ENCODE results near the gene NR3C1. TPM values are rescaled to one million over a fixed set of nuclear protein-coding genes. Genes with fewer than 3 reads are reported as not detected.

Gene NR3C1
- total and polyA plus RNA-seq, 9 donors: 39.8 to 73.7 (median 58.8) TPM

- no peak overlapping the region for H3K27ac ChIP-seq (ENCODE audit: low read length)
- H3K4me1 ChIP-seq (ENCODE audit: control insufficient read depth, insufficient read depth, low read length): no peaks in the 10 kb centered on the region
- no peaks in the 10 kb centered on the region for H3K36me3 ChIP-seq (ENCODE audit: control insufficient read depth, insufficient read depth, low read length)
- DNase-seq: no peak
- no peaks in the 10 kb centered on the region for H3K9me3 ChIP-seq (replicated peaks; ENCODE audit: control insufficient read depth, low read depth, low read length)
- H3K27me3 ChIP-seq (ENCODE audit: control insufficient read depth, insufficient read depth, low read length): no peaks in the 10 kb centered on the region
- 80% methylated on average over 1 of the region's 2 CpGs for WGBS (ENCODE audit: insufficient coverage)
- no peak overlapping the region for H3K4me3 ChIP-seq (ENCODE audit: low read length)
Measured at GRCh38 chr5:143440448-143441115, 37.1 kb upstream of the NR3C1 start.

- H3K4me3 ChIP-seq (ENCODE audit: low read length): no peak overlapping the region
- H3K4me1 ChIP-seq (ENCODE audit: control insufficient read depth, insufficient read depth, low read length): peaks cover 8% of the 10 kb centered on the region
- no peak overlapping the region for H3K27ac ChIP-seq (ENCODE audit: low read length)
- no peaks in the 10 kb centered on the region for H3K9me3 ChIP-seq (replicated peaks; ENCODE audit: control insufficient read depth, low read depth, low read length)
- no peaks in the 10 kb centered on the region for H3K36me3 ChIP-seq (ENCODE audit: control insufficient read depth, insufficient read depth, low read length)
- no peak for DNase-seq
- WGBS (ENCODE audit: insufficient coverage): 73% methylated on average over 3 of the region's 4 CpGs
- no peaks in the 10 kb centered on the region for H3K27me3 ChIP-seq (ENCODE audit: control insufficient read depth, insufficient read depth, low read length)
Measured at GRCh38 chr5:143437666-143438273, 34.3 kb upstream of the NR3C1 start.

GRCh38 chr5:143436871-143437270, 33.4 kb upstream of the NR3C1 start:
- Histone ChIP-seq H3K27ac (ENCODE audit: low read length) (no peak overlapping the region), H3K27me3 (ENCODE audit: control insufficient read depth, insufficient read depth, low read length) (no peaks in the 10 kb centered on the region), H3K4me3 (ENCODE audit: low read length) (no peak overlapping the region), H3K4me1 (ENCODE audit: control insufficient read depth, insufficient read depth, low read length) (peaks cover 8% of the 10 kb centered on the region), H3K36me3 (ENCODE audit: control insufficient read depth, insufficient read depth, low read length) (no peaks in the 10 kb centered on the region), H3K9me3 (replicated peaks; ENCODE audit: control insufficient read depth, low read depth, low read length) (no peaks in the 10 kb centered on the region)
- DNase-seq: no peak
- WGBS (ENCODE audit: insufficient coverage): 92% methylated on average over 1 of the region's 2 CpGs

- Histone ChIP-seq H3K36me3 (ENCODE audit: control insufficient read depth, insufficient read depth, low read length) (no peaks in the 10 kb centered on the region), H3K4me1 (ENCODE audit: control insufficient read depth, insufficient read depth, low read length) (peaks cover 8% of the 10 kb centered on the region), H3K9me3 (replicated peaks; ENCODE audit: control insufficient read depth, low read depth, low read length) (no peaks in the 10 kb centered on the region), H3K27ac (ENCODE audit: low read length) (peak overlapping the region; percentile 49), H3K4me3 (ENCODE audit: low read length) (peak overlapping the region; percentile 4), H3K27me3 (ENCODE audit: control insufficient read depth, insufficient read depth, low read length) (no peaks in the 10 kb centered on the region)
- no CpG with 5 or more reads among the region's 6 CpGs for WGBS (ENCODE audit: insufficient coverage)
- peak; percentile 75 for DNase-seq
Measured at GRCh38 chr5:143435210-143435657, 31.7 kb upstream of the NR3C1 start.

GRCh38 chr5:143434261-143435209, 31.0 kb upstream of the NR3C1 start:
- Histone ChIP-seq H3K36me3 (ENCODE audit: control insufficient read depth, insufficient read depth, low read length) (no peaks in the 10 kb centered on the region), H3K27ac (ENCODE audit: low read length) (peak overlapping the region; percentile 49), H3K27me3 (ENCODE audit: control insufficient read depth, insufficient read depth, low read length) (no peaks in the 10 kb centered on the region), H3K4me1 (ENCODE audit: control insufficient read depth, insufficient read depth, low read length) (peaks cover 8% of the 10 kb centered on the region), H3K9me3 (replicated peaks; ENCODE audit: control insufficient read depth, low read depth, low read length) (no peaks in the 10 kb centered on the region), H3K4me3 (ENCODE audit: low read length) (peak overlapping the region; percentile 4)
- DNase-seq: peak; percentile 41
- 72% methylated on average over 4 of the region's 7 CpGs for WGBS (ENCODE audit: insufficient coverage)

- Histone ChIP-seq H3K4me1 (ENCODE audit: control insufficient read depth, insufficient read depth, low read length) (peaks cover 8% of the 10 kb centered on the region), H3K36me3 (ENCODE audit: control insufficient read depth, insufficient read depth, low read length) (no peaks in the 10 kb centered on the region), H3K27me3 (ENCODE audit: control insufficient read depth, insufficient read depth, low read length) (no peaks in the 10 kb centered on the region), H3K9me3 (replicated peaks; ENCODE audit: control insufficient read depth, low read depth, low read length) (no peaks in the 10 kb centered on the region), H3K4me3 (ENCODE audit: low read length) (no peak overlapping the region), H3K27ac (ENCODE audit: low read length) (no peak overlapping the region)
- no peak for DNase-seq
- 94% methylated on average over 2 of the region's 2 CpGs for WGBS (ENCODE audit: insufficient coverage)
Measured at GRCh38 chr5:143433670-143434069, 30.2 kb upstream of the NR3C1 start.

GRCh38 chr5:143432658-143433239, 29.3 kb upstream of the NR3C1 start:
- H3K27me3 ChIP-seq (ENCODE audit: control insufficient read depth, insufficient read depth, low read length): no peaks in the 10 kb centered on the region
- H3K9me3 ChIP-seq (replicated peaks; ENCODE audit: control insufficient read depth, low read depth, low read length): no peaks in the 10 kb centered on the region
- no peak for DNase-seq
- H3K4me3 ChIP-seq (ENCODE audit: low read length): no peak overlapping the region
- peaks cover 8% of the 10 kb centered on the region for H3K4me1 ChIP-seq (ENCODE audit: control insufficient read depth, insufficient read depth, low read length)
- H3K36me3 ChIP-seq (ENCODE audit: control insufficient read depth, insufficient read depth, low read length): no peaks in the 10 kb centered on the region
- 100% methylated on average over 1 of the region's 7 CpGs for WGBS (ENCODE audit: insufficient coverage)
- no peak overlapping the region for H3K27ac ChIP-seq (ENCODE audit: low read length)

GRCh38 chr5:143431789-143432188, 28.3 kb upstream of the NR3C1 start:
- no peak overlapping the region for H3K4me3 ChIP-seq (ENCODE audit: low read length)
- DNase-seq: no peak
- H3K36me3 ChIP-seq (ENCODE audit: control insufficient read depth, insufficient read depth, low read length): no peaks in the 10 kb centered on the region
- no peaks in the 10 kb centered on the region for H3K9me3 ChIP-seq (replicated peaks; ENCODE audit: control insufficient read depth, low read depth, low read length)
- WGBS (ENCODE audit: insufficient coverage): 85% methylated on average over 2 of the region's 2 CpGs
- H3K4me1 ChIP-seq (ENCODE audit: control insufficient read depth, insufficient read depth, low read length): peaks cover 8% of the 10 kb centered on the region
- no peaks in the 10 kb centered on the region for H3K27me3 ChIP-seq (ENCODE audit: control insufficient read depth, insufficient read depth, low read length)
- no peak overlapping the region for H3K27ac ChIP-seq (ENCODE audit: low read length)

GRCh38 chr5:143428738-143429420, 25.4 kb upstream of the NR3C1 start:
- no peaks in the 10 kb centered on the region for H3K4me1 ChIP-seq (ENCODE audit: control insufficient read depth, insufficient read depth, low read length)
- H3K27ac ChIP-seq (ENCODE audit: low read length): no peak overlapping the region
- DNase-seq: no peak
- no CpG with 5 or more reads among the region's 2 CpGs for WGBS (ENCODE audit: insufficient coverage)
- H3K36me3 ChIP-seq (ENCODE audit: control insufficient read depth, insufficient read depth, low read length): no peaks in the 10 kb centered on the region
- no peak overlapping the region for H3K4me3 ChIP-seq (ENCODE audit: low read length)
- no peaks in the 10 kb centered on the region for H3K9me3 ChIP-seq (replicated peaks; ENCODE audit: control insufficient read depth, low read depth, low read length)
- H3K27me3 ChIP-seq (ENCODE audit: control insufficient read depth, insufficient read depth, low read length): no peaks in the 10 kb centered on the region
